Progenitor cell of endocrine pancreas (in vitro differentiated cells): ENCODE measurements around the gene ATP13A1. TPM values are rescaled to one million over a fixed set of nuclear protein-coding genes. Genes with fewer than 3 reads are reported as not detected.
A peak's percentile ranks its signal among the peaks of the same experiment; 100 is the strongest.

Source experiments
- DNase-seq: peaks from one replicate; pipeline ENCODE4 v3.0.0; 2021; ENCODE audit warnings: low spot score; ENCODE audit not compliant: unreplicated experiment
- H3K27ac Mint-ChIP-seq: 2 replicates; pipeline ENCODE4 v1.8.0; 2021; ENCODE audit warnings: mild to moderate bottlenecking, moderate library complexity, mixed read lengths
- H3K27me3 Mint-ChIP-seq: 2 replicates; pipeline ENCODE4 v1.8.0; 2021; ENCODE audit warnings: mixed read lengths
- H3K36me3 Mint-ChIP-seq: 2 replicates; pipeline ENCODE4 v1.8.0; 2022; ENCODE audit warnings: mixed read lengths; ENCODE audit not compliant: insufficient read depth
- H3K4me1 Mint-ChIP-seq: 2 replicates; pipeline ENCODE4 v1.8.0; 2021; ENCODE audit warnings: low read depth, mixed read lengths
- H3K4me3 Mint-ChIP-seq: 2 replicates; pipeline ENCODE4 v1.8.0; 2021; ENCODE audit warnings: low read depth, mild to moderate bottlenecking, moderate library complexity, mixed read lengths
- H3K9me3 Mint-ChIP-seq: 2 replicates; pipeline ENCODE4 v1.8.0; 2021; ENCODE audit warnings: low read depth, mixed read lengths
- CTCF ChIP-seq: fragments of 200-600 bp; sonication (generic); IDR thresholded peaks from one replicate; pipeline ENCODE4 v1.5.0; 2021; ENCODE audit warnings: antibody characterized with exemption, mild to moderate bottlenecking; ENCODE audit not compliant: unreplicated experiment
- total RNA-seq: library from RNA; stranded (reverse); gene quantifications from 2 replicates; pipeline ENCODE4 v1.2.1, GENCODE V29; 2021

Gene ATP13A1
- total RNA-seq, 1 donor from 2014 or later, result 81.1 TPM

GRCh38 chr19:19661675-19662251 lies 1.7 kb downstream of the ATP13A1 start:
- no peaks in the 10 kb centered on the region for H3K9me3 Mint-ChIP-seq
- peak overlapping the region; percentile 25 for H3K27ac Mint-ChIP-seq
- TF ChIP-seq CTCF, result no peak
- peaks cover 7% of the 10 kb centered on the region for H3K36me3 Mint-ChIP-seq
- no peak for DNase-seq
- peak overlapping the region; percentile 90 for H3K4me3 Mint-ChIP-seq
- peaks cover 18% of the 10 kb centered on the region for H3K4me1 Mint-ChIP-seq
- no peaks in the 10 kb centered on the region for H3K27me3 Mint-ChIP-seq

GRCh38 chr19:19661141-19661674 lies 2.3 kb downstream of the ATP13A1 start:
- DNase-seq, result no peak
- H3K9me3 Mint-ChIP-seq, result no peaks in the 10 kb centered on the region
- peaks cover 18% of the 10 kb centered on the region for H3K4me1 Mint-ChIP-seq
- H3K27ac Mint-ChIP-seq, result peak overlapping the region; percentile 25
- H3K4me3 Mint-ChIP-seq, result peak overlapping the region; percentile 90
- peaks cover 8% of the 10 kb centered on the region for H3K36me3 Mint-ChIP-seq
- no peaks in the 10 kb centered on the region for H3K27me3 Mint-ChIP-seq
- TF ChIP-seq CTCF, result no peak

GRCh38 chr19:19659646-19660245 lies 3.7 kb downstream of the ATP13A1 start:
- Mint-ChIP-seq H3K27ac (no peak overlapping the region), H3K27me3 (no peaks in the 10 kb centered on the region), H3K9me3 (no peaks in the 10 kb centered on the region), H3K36me3 (peaks cover 11% of the 10 kb centered on the region), H3K4me1 (peaks cover 18% of the 10 kb centered on the region), H3K4me3 (no peak overlapping the region)
- no peak for DNase-seq
- no peak for TF ChIP-seq CTCF

GRCh38 chr19:19657397-19657783 lies 6.1 kb downstream of the ATP13A1 start:
- TF ChIP-seq CTCF, result no peak
- no peak for DNase-seq
- peaks cover 15% of the 10 kb centered on the region for H3K36me3 Mint-ChIP-seq
- no peak overlapping the region for H3K27ac Mint-ChIP-seq
- peaks cover 13% of the 10 kb centered on the region for H3K4me1 Mint-ChIP-seq
- no peak overlapping the region for H3K4me3 Mint-ChIP-seq
- no peaks in the 10 kb centered on the region for H3K27me3 Mint-ChIP-seq
- no peaks in the 10 kb centered on the region for H3K9me3 Mint-ChIP-seq

DNA sequence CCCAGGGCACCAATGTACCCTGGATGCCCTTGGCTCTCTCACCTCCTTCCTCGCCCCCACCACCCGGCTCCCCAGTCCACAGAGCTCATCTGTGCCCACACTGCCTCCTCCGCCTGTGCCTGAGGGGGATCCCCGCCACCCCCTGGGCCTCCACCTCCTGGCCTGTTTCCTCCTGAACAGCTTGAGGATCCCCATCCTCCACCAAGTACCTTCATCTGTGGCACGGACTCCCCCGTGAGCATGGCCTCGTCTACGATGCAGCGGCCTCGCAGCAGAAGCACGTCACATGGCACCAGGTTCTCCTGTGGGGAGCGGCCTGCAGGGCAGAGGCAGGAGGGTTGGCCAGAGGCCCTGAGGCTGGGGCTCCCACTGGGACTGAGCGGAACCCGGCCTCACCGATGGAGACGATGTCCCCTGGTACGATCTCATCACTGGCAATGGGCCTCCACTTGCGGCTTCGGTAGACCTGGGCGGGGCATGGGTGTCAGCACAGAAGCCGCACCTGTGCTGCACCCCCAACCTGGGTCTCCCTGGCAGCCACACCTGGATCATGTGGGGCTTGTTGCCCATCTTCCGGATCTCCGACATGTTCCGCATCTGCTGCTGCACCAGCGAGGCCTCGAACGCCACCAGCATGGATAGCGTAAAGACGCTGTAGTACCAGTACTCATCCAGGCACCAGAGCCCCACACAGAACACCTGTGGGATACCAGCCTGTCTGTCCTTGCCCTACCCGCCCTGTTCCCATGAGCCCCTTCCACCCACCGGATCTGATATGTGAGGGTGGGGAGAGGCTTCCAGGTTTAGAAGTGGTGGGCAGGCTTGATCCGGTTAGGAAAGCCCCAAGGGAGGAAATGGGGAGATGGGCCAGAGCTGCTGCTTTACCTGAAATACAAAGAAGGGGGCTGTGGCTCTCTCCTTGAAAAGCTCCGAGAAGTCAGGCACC lies 6.8 kb downstream of the ATP13A1 start:
- Mint-ChIP-seq H3K9me3 (no peaks in the 10 kb centered on the region), H3K27me3 (no peaks in the 10 kb centered on the region), H3K4me3 (no peak overlapping the region), H3K27ac (peak overlapping the region; percentile 52), H3K4me1 (peaks cover 6% of the 10 kb centered on the region), H3K36me3 (peaks cover 17% of the 10 kb centered on the region)
- no peak for DNase-seq
- no peak for TF ChIP-seq CTCF
